ENCODE measurements around the gene ZNF804A.
"Not testable (repeated sequence)": the region's sequence is repeated elsewhere in the genome, so short reads cannot be mapped to it uniquely, and the experiment has no call there.

The ZNF804A gene

GRCh38 chr2:184835398-184835715 is 237.0 kb downstream of the ZNF804A start:
- no peak for DNase-seq

- DNase-seq, result no peak
Observed at GRCh38 chr2:184847331-184847730, 249.0 kb downstream of the ZNF804A start.

GRCh38 chr2:184849516-184849915 is 251.2 kb downstream of the ZNF804A start:
- DNase-seq, result no peak

- no peak for DNase-seq
Observed at GRCh38 chr2:184851576-184851975, 253.2 kb downstream of the ZNF804A start.

- DNase-seq, result no peak
Observed at GRCh38 chr2:184859187-184859586, 260.9 kb downstream of the ZNF804A start.

- no peak for DNase-seq
Observed at GRCh38 chr2:184860744-184861143, 262.4 kb downstream of the ZNF804A start.

GRCh38 chr2:184875212-184875611 is 276.9 kb downstream of the ZNF804A start:
- DNase-seq, result no peak

- no peak for DNase-seq
Observed at GRCh38 chr2:184875911-184876310, 277.6 kb downstream of the ZNF804A start.

- DNase-seq, result no peak
Observed at GRCh38 chr2:184877909-184878308, 279.6 kb downstream of the ZNF804A start.

- DNase-seq, result no peak
Observed at GRCh38 chr2:184879671-184880070, 281.3 kb downstream of the ZNF804A start.

GRCh38 chr2:184886585-184886984 is 288.3 kb downstream of the ZNF804A start:
- not testable (repeated sequence) for DNase-seq

- no peak for DNase-seq
Observed at GRCh38 chr2:184890311-184890710, 292.0 kb downstream of the ZNF804A start.

- DNase-seq, result no peak
Observed at GRCh38 chr2:184904991-184905390, 306.7 kb downstream of the ZNF804A start.

- no peak for DNase-seq
Observed at GRCh38 chr2:184906160-184906559, 307.8 kb downstream of the ZNF804A start.

GRCh38 chr2:184906709-184907108 is 308.4 kb downstream of the ZNF804A start:
- DNase-seq, result no peak

GRCh38 chr2:184908966-184909365 is 310.6 kb downstream of the ZNF804A start:
- DNase-seq, result no peak

GRCh38 chr2:184920451-184920965 is 322.2 kb downstream of the ZNF804A start:
- no peak for DNase-seq

- DNase-seq, result no peak
Observed at GRCh38 chr2:184921676-184922075, 323.3 kb downstream of the ZNF804A start.

GRCh38 chr2:184923751-184924150 is 325.4 kb downstream of the ZNF804A start:
- DNase-seq, result no peak

- DNase-seq, result no peak
Observed at GRCh38 chr2:184927040-184927439, 328.7 kb downstream of the ZNF804A start.

GRCh38 chr2:184936761-184937160 is 338.4 kb downstream of the ZNF804A start:
- no peak for DNase-seq

GRCh38 chr2:184938221-184938985 is 340.1 kb downstream of the ZNF804A start:
- no peak for DNase-seq

GRCh38 chr2:184945326-184945725 is 347.0 kb downstream of the ZNF804A start:
- DNase-seq, result no peak

- DNase-seq, result no peak
Observed at GRCh38 chr2:184945824-184946223, 347.5 kb downstream of the ZNF804A start.

GRCh38 chr2:184956856-184957255 is 358.5 kb downstream of the ZNF804A start:
- DNase-seq, result no peak
